ENCODE data around the gene CYP11A1.

DNA sequence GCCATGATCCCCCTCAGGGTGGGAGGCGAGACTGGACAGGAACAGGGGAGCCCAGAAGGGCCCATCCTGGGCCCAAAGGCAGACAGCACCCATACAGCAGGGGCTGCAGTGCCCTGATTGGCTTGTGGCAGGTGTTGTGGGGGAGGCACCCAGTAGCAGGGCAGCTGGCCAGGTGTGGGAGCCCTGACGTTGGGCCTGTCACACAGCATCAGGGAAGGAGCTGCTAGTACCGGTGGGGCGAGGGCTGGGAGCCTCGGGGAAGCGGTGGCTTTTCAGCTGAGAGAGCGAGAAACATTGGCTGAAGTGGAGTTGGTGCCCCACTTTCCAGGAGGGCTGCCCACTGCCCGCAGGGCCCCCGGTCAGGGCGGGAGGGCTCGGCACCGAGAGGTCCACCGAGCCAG, 19.7 kb upstream of the CYP11A1 start:
- no peak for TF ChIP-seq TAF1 (IDR thresholded peaks at IDR 0.05; ENCODE audit: borderline replicate concordance, low read depth, low read length)
- no peak for TF ChIP-seq POLR2A (IDR thresholded peaks at IDR 0.05; ENCODE audit: low read depth, low read length)

Data from GM12892 (cell line).